HG03354 (cell line): ENCODE data around the gene ALK.

Source experiments
- ATAC-seq: cut with Tn5 transposase; IDR thresholded peaks from one replicate; pipeline ENCODE4 v1.9.1; 2021; ENCODE audit warnings: mild to moderate bottlenecking; ENCODE audit not compliant: unreplicated experiment, poor library complexity, severe bottlenecking

ALK gene

GRCh38 chr2:29733213-29733612 lies 188.2 kb downstream of the ALK start:
- no peak for ATAC-seq

GRCh38 chr2:29731948-29732347 lies 189.4 kb downstream of the ALK start:
- no peak for ATAC-seq

- no peak for ATAC-seq
These were observed 191.5 kb downstream of the ALK start for GRCh38 chr2:29729932-29730331.

GRCh38 chr2:29729401-29729800 lies 192.0 kb downstream of the ALK start:
- ATAC-seq: no peak

GRCh38 chr2:29726976-29727375 lies 194.4 kb downstream of the ALK start:
- ATAC-seq: no peak

GRCh38 chr2:29725610-29726009 lies 195.8 kb downstream of the ALK start:
- no peak for ATAC-seq

GRCh38 chr2:29724282-29724681 lies 197.1 kb downstream of the ALK start:
- no peak for ATAC-seq

GRCh38 chr2:29723255-29724001 lies 198.0 kb downstream of the ALK start:
- ATAC-seq: peak; percentile 89

- ATAC-seq: no peak
These were observed 201.7 kb downstream of the ALK start for GRCh38 chr2:29719639-29720038.

GRCh38 chr2:29718076-29718686 lies 203.2 kb downstream of the ALK start:
- no peak for ATAC-seq

- no peak for ATAC-seq
These were observed 205.7 kb downstream of the ALK start for GRCh38 chr2:29715655-29716054.

GRCh38 chr2:29714333-29714732 lies 207.1 kb downstream of the ALK start:
- ATAC-seq: no peak

- ATAC-seq: no peak
These were observed 215.1 kb downstream of the ALK start for GRCh38 chr2:29706171-29706720.

GRCh38 chr2:29705616-29706015 lies 215.8 kb downstream of the ALK start:
- ATAC-seq: no peak

GRCh38 chr2:29703336-29703735 lies 218.1 kb downstream of the ALK start:
- ATAC-seq: no peak

GRCh38 chr2:29702276-29702675 lies 219.1 kb downstream of the ALK start:
- ATAC-seq: no peak

GRCh38 chr2:29700560-29700959 lies 220.8 kb downstream of the ALK start:
- no peak for ATAC-seq

GRCh38 chr2:29699045-29699444 lies 222.3 kb downstream of the ALK start:
- ATAC-seq: no peak

- no peak for ATAC-seq
These were observed 223.2 kb downstream of the ALK start for GRCh38 chr2:29698216-29698615.

GRCh38 chr2:29697715-29698114 lies 223.7 kb downstream of the ALK start:
- ATAC-seq: no peak

GRCh38 chr2:29697181-29697580 lies 224.2 kb downstream of the ALK start:
- ATAC-seq: no peak
